Measurements from ENCODE around the gene CSNK1G2.

DNA sequence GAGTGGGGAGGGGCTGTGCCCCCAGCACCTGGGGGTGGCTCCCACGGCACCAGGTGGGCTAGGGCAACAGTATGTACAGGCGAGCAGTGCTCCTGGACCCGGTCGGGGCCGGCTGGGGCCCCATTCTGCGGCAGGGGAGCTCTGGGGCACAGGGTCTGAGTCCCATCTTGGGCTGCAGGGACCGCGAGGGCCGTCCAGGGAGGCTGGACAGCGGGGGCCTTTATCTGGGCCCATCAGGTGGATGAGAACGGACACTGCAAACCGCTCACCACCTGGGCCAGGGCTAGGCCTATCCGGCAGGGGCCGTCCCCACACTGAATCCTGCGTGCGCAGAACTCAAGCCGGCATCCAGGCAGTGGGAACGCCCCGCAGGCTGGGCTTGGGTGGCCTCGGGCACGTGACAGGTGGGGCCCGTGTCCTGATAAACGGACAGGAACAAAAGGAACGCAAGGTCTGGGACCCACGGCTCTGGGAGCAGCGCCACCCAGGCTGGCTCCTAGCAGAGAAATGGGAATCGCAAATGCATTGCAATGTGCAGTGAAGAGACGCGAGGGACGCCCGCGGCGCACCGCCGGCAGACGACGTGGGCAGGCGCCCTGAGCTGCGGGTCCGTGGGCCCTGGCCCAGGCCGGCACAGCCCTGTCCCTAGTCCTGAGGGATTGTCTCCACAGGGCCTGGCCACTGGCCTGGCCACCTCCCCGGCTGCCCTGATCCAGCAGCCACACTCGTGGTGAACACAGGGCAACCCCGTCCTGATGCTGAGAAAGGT lies 44.8 kb downstream of the CSNK1G2 start:
- no peak for TF ChIP-seq POLR2A (IDR thresholded peaks at IDR 0.05)
- TF ChIP-seq, protein P1, sequence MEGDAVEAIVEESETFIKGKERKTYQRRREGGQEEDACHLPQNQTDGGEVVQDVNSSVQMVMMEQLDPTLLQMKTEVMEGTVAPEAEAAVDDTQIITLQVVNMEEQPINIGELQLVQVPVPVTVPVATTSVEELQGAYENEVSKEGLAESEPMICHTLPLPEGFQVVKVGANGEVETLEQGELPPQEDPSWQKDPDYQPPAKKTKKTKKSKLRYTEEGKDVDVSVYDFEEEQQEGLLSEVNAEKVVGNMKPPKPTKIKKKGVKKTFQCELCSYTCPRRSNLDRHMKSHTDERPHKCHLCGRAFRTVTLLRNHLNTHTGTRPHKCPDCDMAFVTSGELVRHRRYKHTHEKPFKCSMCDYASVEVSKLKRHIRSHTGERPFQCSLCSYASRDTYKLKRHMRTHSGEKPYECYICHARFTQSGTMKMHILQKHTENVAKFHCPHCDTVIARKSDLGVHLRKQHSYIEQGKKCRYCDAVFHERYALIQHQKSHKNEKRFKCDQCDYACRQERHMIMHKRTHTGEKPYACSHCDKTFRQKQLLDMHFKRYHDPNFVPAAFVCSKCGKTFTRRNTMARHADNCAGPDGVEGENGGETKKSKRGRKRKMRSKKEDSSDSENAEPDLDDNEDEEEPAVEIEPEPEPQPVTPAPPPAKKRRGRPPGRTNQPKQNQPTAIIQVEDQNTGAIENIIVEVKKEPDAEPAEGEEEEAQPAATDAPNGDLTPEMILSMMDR (IDR thresholded peaks at IDR 0.05 in 4 of 5, conservative IDR thresholded peaks at IDR 0.05 in 1 of 5), result no peak

Data from gastrocnemius medialis (tissue), 4 donors.